DND-41 (cell line): Measurements from ENCODE around the gene ZNF99.

ENCODE experiments used
- ATAC-seq: fragments of 200-7000 bp; cut with Tn5 transposase; 3 replicates; pipeline ENCODE4 v1.9.1; 2021; ENCODE audit warnings: low read depth; ENCODE audit not compliant: insufficient read depth
- DNase-seq: peaks from one replicate; pipeline ENCODE4 v3.0.0-alpha.2; 2020
- H2AFZ ChIP-seq: 2 replicates; pipeline ENCODE4 v1.6.0; 2012; ENCODE audit warnings: low read depth, low read length
- H3K27ac ChIP-seq: 2 replicates; pipeline ENCODE4 v1.5.1; 2012; ENCODE audit warnings: low read length, inconsistent platforms
- H3K27me3 ChIP-seq: fragments of 200-600 bp; sonication (generic); 2 replicates; pipeline ENCODE4 v1.6.0; 2012; ENCODE audit warnings: low read length, mild to moderate bottlenecking, inconsistent platforms; ENCODE audit not compliant: insufficient read depth, poor library complexity
- H3K36me3 ChIP-seq: 2 replicates; pipeline ENCODE4 v1.5.1; 2012; ENCODE audit warnings: low read length, inconsistent platforms; ENCODE audit not compliant: insufficient read depth
- H3K4me1 ChIP-seq: 2 replicates; pipeline ENCODE4 v1.5.1; 2012; ENCODE audit warnings: mild to moderate bottlenecking, low read length; ENCODE audit not compliant: insufficient read depth
- H3K4me2 ChIP-seq: 2 replicates; pipeline ENCODE4 v1.6.0; 2012; ENCODE audit warnings: mild to moderate bottlenecking, moderate library complexity, low read length, inconsistent platforms; ENCODE audit not compliant: insufficient read depth
- H3K4me3 ChIP-seq, 2 experiments: fragments of 200-600 bp in 1 of 2; shearing (Covaris generic) in 1 of 2; 2 replicates each; pipeline ENCODE4 v1.5.1; 2012 to 2016; ENCODE audit warnings: inconsistent platforms in 2 of 2, low read length in 2 of 2, mild to moderate bottlenecking in 2 of 2, low read depth in 1 of 2, moderate library complexity in 1 of 2
- H3K79me2 ChIP-seq: 2 replicates; pipeline ENCODE4 v1.6.0; 2012; ENCODE audit warnings: low read length, inconsistent platforms; ENCODE audit not compliant: insufficient read depth
- H3K9ac ChIP-seq: 2 replicates; pipeline ENCODE4 v1.6.0; 2012; ENCODE audit warnings: low read depth, mild to moderate bottlenecking, inconsistent platforms, low read length, moderate library complexity
- H3K9me3 ChIP-seq: 2 replicates; pipeline ENCODE4 v1.5.1; 2012; ENCODE audit warnings: low read length, moderate library complexity, mild to moderate bottlenecking, inconsistent platforms; ENCODE audit not compliant: insufficient read depth, severe bottlenecking
- H4K20me1 ChIP-seq: 2 replicates; pipeline ENCODE4 v1.6.0; 2012; ENCODE audit warnings: low read length; ENCODE audit not compliant: insufficient read depth
- EZH2 ChIP-seq: IDR thresholded peaks from 3 replicates; pipeline ENCODE4 v1.6.1; 2012; ENCODE audit warnings: borderline replicate concordance, low read depth, mild to moderate bottlenecking, moderate library complexity, low read length, inconsistent platforms; ENCODE audit not compliant: severe bottlenecking
- TF ChIP-seq, protein P1 (sequence below): IDR thresholded peaks from 2 replicates; pipeline ENCODE4 v1.5.1; 2012; ENCODE audit warnings: borderline replicate concordance, low read length, moderate library complexity, mild to moderate bottlenecking; ENCODE audit not compliant: poor library complexity, severe bottlenecking; ENCODE audit errors: extremely low read depth

ZNF99 gene

DNA sequence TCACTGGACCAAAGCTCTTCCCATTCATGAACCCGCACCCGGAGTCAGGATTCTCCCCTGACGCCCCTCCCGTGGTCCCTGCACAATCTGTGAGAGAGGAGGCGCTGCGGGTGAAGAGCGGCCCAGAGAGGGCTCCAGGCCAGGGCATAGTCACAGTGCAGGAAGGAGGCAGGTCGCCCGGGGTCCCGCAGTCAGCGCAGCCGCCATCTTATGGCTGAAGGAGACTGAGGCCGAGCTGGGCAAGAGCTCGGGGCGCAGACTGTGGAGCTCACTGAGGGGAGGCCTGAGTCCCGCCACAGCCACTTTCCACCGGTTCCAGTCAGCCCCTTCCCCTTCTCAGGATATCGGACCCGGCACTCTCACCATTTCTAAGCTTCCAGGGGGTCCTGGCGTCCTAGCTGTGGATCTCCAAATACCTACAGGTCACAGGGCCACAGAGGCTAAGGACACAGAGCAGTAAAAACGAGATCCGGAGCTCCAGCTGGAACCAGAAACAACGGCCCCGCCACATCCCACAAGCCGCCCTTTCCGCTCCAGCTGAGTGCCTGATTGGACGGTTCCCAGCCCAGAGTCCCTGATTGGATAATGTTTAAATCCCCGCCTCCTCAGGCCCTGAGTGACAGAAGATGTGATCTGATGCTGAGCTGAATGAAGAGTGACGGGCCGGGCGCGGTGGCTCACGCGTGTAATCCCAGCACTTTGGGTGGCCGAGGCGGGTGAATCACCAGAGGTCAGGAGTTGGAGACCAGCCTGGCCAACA is at the start of gene ZNF99:
ZNF99 (minus strand) TSS at position 501 of the 760 bp plus-strand sequence; CDS start at position 366, 135 bp downstream.
- no peaks in the 10 kb centered on the region for H3K9me3 ChIP-seq
- H3K9ac ChIP-seq = no peak within 1 kb of the TSS
- H3K36me3 ChIP-seq = no peaks in the 10 kb centered on the region
- H2AFZ ChIP-seq = no peak within 1 kb of the TSS
- H3K27ac ChIP-seq = no peak within 1 kb of the TSS
- no peak within 1 kb of the TSS for H3K4me3 ChIP-seq
- ATAC-seq = no peak
- DNase-seq = no peak
- H4K20me1 ChIP-seq = no peaks in the 10 kb centered on the region
- no peaks in the 10 kb centered on the region for H3K4me1 ChIP-seq
- no peaks in the 10 kb centered on the region for H3K79me2 ChIP-seq
- no peak within 1 kb of the TSS for H3K4me2 ChIP-seq
- TF ChIP-seq, protein P1, sequence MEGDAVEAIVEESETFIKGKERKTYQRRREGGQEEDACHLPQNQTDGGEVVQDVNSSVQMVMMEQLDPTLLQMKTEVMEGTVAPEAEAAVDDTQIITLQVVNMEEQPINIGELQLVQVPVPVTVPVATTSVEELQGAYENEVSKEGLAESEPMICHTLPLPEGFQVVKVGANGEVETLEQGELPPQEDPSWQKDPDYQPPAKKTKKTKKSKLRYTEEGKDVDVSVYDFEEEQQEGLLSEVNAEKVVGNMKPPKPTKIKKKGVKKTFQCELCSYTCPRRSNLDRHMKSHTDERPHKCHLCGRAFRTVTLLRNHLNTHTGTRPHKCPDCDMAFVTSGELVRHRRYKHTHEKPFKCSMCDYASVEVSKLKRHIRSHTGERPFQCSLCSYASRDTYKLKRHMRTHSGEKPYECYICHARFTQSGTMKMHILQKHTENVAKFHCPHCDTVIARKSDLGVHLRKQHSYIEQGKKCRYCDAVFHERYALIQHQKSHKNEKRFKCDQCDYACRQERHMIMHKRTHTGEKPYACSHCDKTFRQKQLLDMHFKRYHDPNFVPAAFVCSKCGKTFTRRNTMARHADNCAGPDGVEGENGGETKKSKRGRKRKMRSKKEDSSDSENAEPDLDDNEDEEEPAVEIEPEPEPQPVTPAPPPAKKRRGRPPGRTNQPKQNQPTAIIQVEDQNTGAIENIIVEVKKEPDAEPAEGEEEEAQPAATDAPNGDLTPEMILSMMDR = no peak
- TF ChIP-seq EZH2 = no peak
- H3K27me3 ChIP-seq = no peaks in the 10 kb centered on the region

DNA sequence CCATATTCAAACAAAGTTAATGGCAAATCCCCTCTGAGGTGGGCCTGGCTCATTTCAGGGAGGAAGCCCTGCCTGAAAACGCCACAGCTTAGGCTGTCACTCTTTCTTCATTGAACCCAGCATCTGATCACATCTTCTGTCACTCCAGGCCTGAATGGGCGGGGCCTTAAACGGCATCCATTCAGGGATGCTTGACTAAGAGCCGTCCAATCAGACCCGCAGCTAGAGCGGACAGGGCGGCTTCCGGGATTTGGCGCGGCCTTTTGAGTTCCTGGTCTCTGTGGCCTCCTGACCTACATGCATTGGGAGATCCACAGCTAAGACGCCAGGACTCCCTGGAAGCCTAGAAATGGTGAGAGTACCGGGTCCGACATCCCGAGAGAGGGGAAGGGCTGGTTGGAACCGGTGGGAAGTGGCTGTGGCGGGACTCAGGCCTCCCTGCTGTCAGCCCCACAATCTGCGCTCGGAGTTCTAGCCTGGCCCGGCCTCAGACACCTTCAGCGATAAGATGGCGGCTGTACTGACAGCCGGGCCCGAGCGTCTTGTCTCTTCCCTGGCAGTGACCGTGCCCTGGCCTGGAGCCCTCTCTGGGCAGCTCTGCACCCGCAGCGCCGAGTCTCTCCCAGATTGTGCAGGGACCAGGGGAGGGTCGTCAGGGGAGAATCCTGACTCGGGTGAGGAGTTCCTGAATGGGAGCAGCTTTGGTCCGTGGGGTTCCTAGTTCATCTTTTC is 48.2 kb upstream of the ZNF99 start, which contains the start of gene ZNF723:
ZNF723 (plus strand) TSS at position 261 of the 732 bp plus-strand sequence; CDS start at position 350, 89 bp downstream.
- Histone ChIP-seq H3K4me2 (no peak within 1 kb of the TSS), H3K4me3 (no peak within 1 kb of the TSS), H3K36me3 (no peaks in the 10 kb centered on the region), H3K4me1 (no peaks in the 10 kb centered on the region), H4K20me1 (no peaks in the 10 kb centered on the region), H2AFZ (no peak within 1 kb of the TSS), H3K79me2 (no peaks in the 10 kb centered on the region), H3K27me3 (no peaks in the 10 kb centered on the region), H3K9ac (no peak within 1 kb of the TSS), H3K27ac (no peak within 1 kb of the TSS), H3K9me3 (peaks cover 17% of the 10 kb centered on the region)
- DNase-seq (no peak), ATAC-seq (no peak)
- TF ChIP-seq EZH2 = no peak
- TF ChIP-seq, protein P1 = no peak

DNA sequence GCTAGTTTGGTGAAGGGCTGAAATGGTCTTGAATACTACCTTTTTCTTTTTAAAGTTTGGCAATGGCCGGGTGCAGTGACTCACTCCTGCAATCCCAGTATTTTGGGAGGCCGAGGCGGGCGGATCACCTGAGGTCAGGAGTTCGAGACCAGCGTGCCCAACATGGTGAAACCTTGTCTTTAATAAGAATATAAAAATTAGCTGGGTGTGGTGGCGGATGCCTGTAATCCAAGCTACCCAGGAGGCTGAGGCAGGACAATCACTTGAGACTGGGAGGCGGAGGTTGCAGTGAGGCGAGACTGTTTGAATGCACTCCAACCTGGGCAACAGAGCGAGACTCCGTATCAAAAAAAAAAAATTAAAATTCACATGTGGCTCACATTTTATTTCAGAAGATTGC is 47.3 kb upstream of the ZNF99 start:
- Histone ChIP-seq H3K79me2 (no peaks in the 10 kb centered on the region), H3K4me2 (no peak overlapping the region), H2AFZ (no peak overlapping the region), H3K9ac (no peak overlapping the region), H3K27ac (no peak overlapping the region), H3K4me3 (no peak overlapping the region), H3K36me3 (no peaks in the 10 kb centered on the region), H3K9me3 (peaks cover 17% of the 10 kb centered on the region), H3K4me1 (no peaks in the 10 kb centered on the region), H4K20me1 (no peaks in the 10 kb centered on the region), H3K27me3 (no peaks in the 10 kb centered on the region)
- TF ChIP-seq EZH2 = no peak
- TF ChIP-seq, protein P1 = no peak
- no peak for ATAC-seq
- DNase-seq = no peak
